Stimulated activated memory B cell treated with anti-CD40 and anti-IgM and Interleukin-4, amounts not matched to agents 10 μg/mL and 1 μg/mL and 100 μg/mL, for 72 hours (primary cell): ENCODE results near the gene ANO2.

ENCODE experiments used
- ATAC-seq: fragments of 150-1000 bp; cut with Tn5 transposase; 2 replicates; pipeline ENCODE4 v1.10.0; 2021
- H3K27ac Mint-ChIP-seq: one replicate; pipeline ENCODE4 v1.8.0; 2022; ENCODE audit warnings: mild to moderate bottlenecking, mixed read lengths
- H3K27me3 Mint-ChIP-seq: one replicate; pipeline ENCODE4 v1.8.0; 2022; ENCODE audit warnings: mixed read lengths
- H3K36me3 Mint-ChIP-seq: one replicate; pipeline ENCODE4 v1.8.0; 2022; ENCODE audit warnings: mixed read lengths
- H3K4me1 Mint-ChIP-seq: one replicate; pipeline ENCODE4 v1.8.0; 2022; ENCODE audit warnings: mixed read lengths
- H3K4me3 Mint-ChIP-seq: one replicate; pipeline ENCODE4 v1.8.0; 2022; ENCODE audit warnings: mild to moderate bottlenecking, moderate library complexity, mixed read lengths
- H3K9me3 Mint-ChIP-seq: one replicate; pipeline ENCODE4 v1.8.0; 2022; ENCODE audit warnings: mixed read lengths

Gene ANO2

DNA sequence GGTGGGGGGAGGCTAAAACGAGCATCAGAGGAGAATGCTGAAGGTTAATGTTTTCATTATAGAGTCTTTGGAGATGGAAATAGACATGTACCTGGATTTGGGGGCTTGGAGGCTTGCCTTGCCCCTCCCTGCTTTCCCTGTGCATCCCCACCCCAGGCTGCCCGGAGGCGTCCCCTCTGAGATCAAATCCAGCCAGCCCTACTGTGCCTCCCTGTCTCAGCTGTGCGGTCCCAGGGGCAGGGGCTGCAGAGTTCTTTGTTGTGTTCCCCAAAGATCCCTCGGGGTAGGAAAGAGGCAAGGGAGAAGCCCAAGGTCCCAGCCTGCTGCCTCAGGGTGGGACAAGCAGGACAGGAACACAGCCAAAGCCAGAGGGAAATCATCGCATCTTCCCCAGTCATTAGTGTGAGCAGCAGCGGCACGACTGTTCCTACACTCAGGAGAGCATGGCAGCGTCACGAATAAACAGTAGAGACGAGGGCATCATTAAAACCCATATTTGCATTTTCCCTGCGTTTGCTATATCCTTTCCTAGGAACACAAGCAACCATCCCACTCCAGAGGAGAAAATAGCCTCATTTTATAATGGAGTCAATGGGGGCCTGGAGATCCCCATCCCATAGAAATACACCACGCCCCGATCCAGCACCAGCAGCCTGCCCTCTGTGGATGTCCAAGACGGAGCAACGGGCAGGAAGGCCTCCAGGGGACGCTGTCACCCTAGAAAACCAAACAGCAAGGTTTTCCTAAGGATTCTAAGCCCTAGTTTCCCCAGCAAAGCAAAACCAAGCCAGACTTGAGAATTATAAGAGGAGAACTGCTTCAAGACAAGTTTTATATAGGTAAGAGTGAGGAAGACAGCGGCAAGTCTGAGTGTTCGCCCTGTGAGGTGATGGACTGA, 32.4 kb downstream of the ANO2 start:
- no peaks in the 10 kb centered on the region for H3K9me3 Mint-ChIP-seq
- peak; percentile 17 for ATAC-seq
- peaks cover 20% of the 10 kb centered on the region for H3K27me3 Mint-ChIP-seq
- no peak overlapping the region for H3K27ac Mint-ChIP-seq
- no peak overlapping the region for H3K4me3 Mint-ChIP-seq
- H3K36me3 Mint-ChIP-seq, result no peaks in the 10 kb centered on the region
- H3K4me1 Mint-ChIP-seq, result no peaks in the 10 kb centered on the region

DNA sequence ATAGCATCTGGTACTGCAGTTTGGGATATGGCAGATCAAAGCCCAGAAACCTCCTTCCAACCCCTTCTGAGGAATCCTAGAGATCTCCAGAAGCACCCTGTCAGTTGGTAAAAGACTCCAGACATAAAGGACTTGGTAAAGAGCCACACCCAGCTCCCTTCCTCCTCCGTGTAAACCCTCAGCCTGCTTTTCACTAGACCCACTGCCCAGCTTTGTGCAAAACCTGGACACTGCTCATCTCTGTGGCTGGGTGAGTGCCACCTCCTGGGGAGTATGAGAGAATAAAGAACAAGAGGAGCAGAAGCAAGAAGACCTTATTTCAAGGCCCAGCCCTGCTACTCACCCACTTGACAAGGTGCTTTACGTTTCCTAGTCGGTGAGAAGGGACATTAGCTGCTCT, 33.0 kb downstream of the ANO2 start:
- Mint-ChIP-seq H3K27me3 (peaks cover 20% of the 10 kb centered on the region), H3K27ac (no peak overlapping the region), H3K36me3 (no peaks in the 10 kb centered on the region), H3K4me3 (no peak overlapping the region), H3K9me3 (no peaks in the 10 kb centered on the region), H3K4me1 (no peaks in the 10 kb centered on the region)
- no peak for ATAC-seq

DNA sequence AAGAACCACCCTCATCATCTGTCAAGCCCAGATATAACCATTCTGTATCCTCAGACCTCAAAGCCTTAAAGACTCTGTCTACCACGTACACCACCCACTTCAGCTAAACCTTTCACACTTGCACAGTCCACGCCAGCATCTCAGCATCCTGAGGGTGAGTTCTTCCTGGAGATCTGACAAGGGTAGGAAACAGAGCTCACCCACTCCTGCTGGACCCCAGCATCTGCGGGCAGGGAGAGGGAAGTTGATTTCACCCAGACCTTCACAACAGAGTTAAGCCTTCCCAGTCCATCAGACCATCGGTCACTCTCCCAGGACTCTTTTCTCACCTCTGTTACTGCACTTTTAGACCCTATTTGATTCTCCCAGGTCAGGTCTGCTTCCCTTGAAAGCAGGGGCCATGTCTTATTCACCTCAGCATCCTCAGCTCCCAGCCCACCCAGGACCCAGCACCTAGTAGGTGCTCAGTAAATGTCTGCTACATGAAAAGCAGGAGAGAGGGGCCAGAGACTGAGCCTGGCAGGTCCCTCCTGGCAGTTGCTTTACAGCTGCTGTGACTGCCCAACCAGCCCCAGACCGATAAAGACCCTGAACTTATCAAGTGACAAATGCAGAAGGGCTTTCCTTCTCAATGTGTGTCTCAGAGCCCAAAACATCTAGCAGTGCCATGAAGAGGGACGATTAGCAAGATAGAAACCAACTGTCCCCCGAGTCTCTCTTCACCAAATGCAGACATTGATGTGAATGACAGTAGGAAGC, 34.1 kb downstream of the ANO2 start:
- Mint-ChIP-seq H3K9me3 (no peaks in the 10 kb centered on the region), H3K36me3 (no peaks in the 10 kb centered on the region), H3K27ac (no peak overlapping the region), H3K4me3 (no peak overlapping the region), H3K4me1 (no peaks in the 10 kb centered on the region), H3K27me3 (peaks cover 20% of the 10 kb centered on the region)
- ATAC-seq, result no peak

- Mint-ChIP-seq H3K4me3 (no peak overlapping the region), H3K27ac (no peak overlapping the region), H3K27me3 (peaks cover 24% of the 10 kb centered on the region), H3K36me3 (no peaks in the 10 kb centered on the region), H3K4me1 (no peaks in the 10 kb centered on the region), H3K9me3 (no peaks in the 10 kb centered on the region)
- no peak for ATAC-seq
Measured at GRCh38 chr12:5909560-5909959, 35.5 kb downstream of the ANO2 start.

- no peaks in the 10 kb centered on the region for H3K4me1 Mint-ChIP-seq
- H3K27ac Mint-ChIP-seq, result no peak overlapping the region
- no peaks in the 10 kb centered on the region for H3K36me3 Mint-ChIP-seq
- no peak overlapping the region for H3K4me3 Mint-ChIP-seq
- H3K27me3 Mint-ChIP-seq, result peaks cover 30% of the 10 kb centered on the region
- H3K9me3 Mint-ChIP-seq, result no peaks in the 10 kb centered on the region
- ATAC-seq, result no peak
Measured at GRCh38 chr12:5908251-5908650, 36.8 kb downstream of the ANO2 start.

GRCh38 chr12:5907807-5908206, 37.3 kb downstream of the ANO2 start:
- no peaks in the 10 kb centered on the region for H3K36me3 Mint-ChIP-seq
- ATAC-seq, result no peak
- H3K4me3 Mint-ChIP-seq, result no peak overlapping the region
- H3K27ac Mint-ChIP-seq, result no peak overlapping the region
- peaks cover 25% of the 10 kb centered on the region for H3K27me3 Mint-ChIP-seq
- H3K9me3 Mint-ChIP-seq, result no peaks in the 10 kb centered on the region
- H3K4me1 Mint-ChIP-seq, result no peaks in the 10 kb centered on the region

GRCh38 chr12:5905757-5906156, 39.3 kb downstream of the ANO2 start:
- Mint-ChIP-seq H3K4me1 (no peaks in the 10 kb centered on the region), H3K27ac (no peak overlapping the region), H3K9me3 (no peaks in the 10 kb centered on the region), H3K4me3 (no peak overlapping the region), H3K36me3 (no peaks in the 10 kb centered on the region), H3K27me3 (peaks cover 37% of the 10 kb centered on the region)
- ATAC-seq, result no peak

- Mint-ChIP-seq H3K4me3 (no peak overlapping the region), H3K27me3 (peaks cover 44% of the 10 kb centered on the region), H3K9me3 (no peaks in the 10 kb centered on the region), H3K27ac (no peak overlapping the region), H3K4me1 (no peaks in the 10 kb centered on the region), H3K36me3 (no peaks in the 10 kb centered on the region)
- ATAC-seq, result no peak
Measured at GRCh38 chr12:5904969-5905368, 40.1 kb downstream of the ANO2 start.

GRCh38 chr12:5904441-5904840, 40.6 kb downstream of the ANO2 start:
- Mint-ChIP-seq H3K36me3 (no peaks in the 10 kb centered on the region), H3K4me1 (no peaks in the 10 kb centered on the region), H3K4me3 (no peak overlapping the region), H3K27ac (no peak overlapping the region), H3K9me3 (no peaks in the 10 kb centered on the region), H3K27me3 (peaks cover 44% of the 10 kb centered on the region)
- no peak for ATAC-seq

GRCh38 chr12:5902736-5903135, 42.3 kb downstream of the ANO2 start:
- Mint-ChIP-seq H3K4me1 (no peaks in the 10 kb centered on the region), H3K27me3 (peaks cover 37% of the 10 kb centered on the region), H3K27ac (no peak overlapping the region), H3K4me3 (no peak overlapping the region), H3K36me3 (no peaks in the 10 kb centered on the region), H3K9me3 (no peaks in the 10 kb centered on the region)
- ATAC-seq, result no peak

GRCh38 chr12:5901416-5901815, 43.6 kb downstream of the ANO2 start:
- no peak overlapping the region for H3K4me3 Mint-ChIP-seq
- peaks cover 42% of the 10 kb centered on the region for H3K27me3 Mint-ChIP-seq
- H3K4me1 Mint-ChIP-seq, result no peaks in the 10 kb centered on the region
- no peak for ATAC-seq
- H3K9me3 Mint-ChIP-seq, result no peaks in the 10 kb centered on the region
- H3K36me3 Mint-ChIP-seq, result no peaks in the 10 kb centered on the region
- no peak overlapping the region for H3K27ac Mint-ChIP-seq

GRCh38 chr12:5900533-5901205, 44.4 kb downstream of the ANO2 start:
- Mint-ChIP-seq H3K27ac (no peak overlapping the region), H3K4me3 (no peak overlapping the region), H3K27me3 (peaks cover 42% of the 10 kb centered on the region), H3K4me1 (no peaks in the 10 kb centered on the region), H3K36me3 (no peaks in the 10 kb centered on the region), H3K9me3 (no peaks in the 10 kb centered on the region)
- ATAC-seq, result no peak

GRCh38 chr12:5900076-5900475, 45.0 kb downstream of the ANO2 start:
- ATAC-seq, result no peak
- Mint-ChIP-seq H3K9me3 (no peaks in the 10 kb centered on the region), H3K4me3 (no peak overlapping the region), H3K4me1 (no peaks in the 10 kb centered on the region), H3K27me3 (peaks cover 48% of the 10 kb centered on the region), H3K27ac (no peak overlapping the region), H3K36me3 (no peaks in the 10 kb centered on the region)

DNA sequence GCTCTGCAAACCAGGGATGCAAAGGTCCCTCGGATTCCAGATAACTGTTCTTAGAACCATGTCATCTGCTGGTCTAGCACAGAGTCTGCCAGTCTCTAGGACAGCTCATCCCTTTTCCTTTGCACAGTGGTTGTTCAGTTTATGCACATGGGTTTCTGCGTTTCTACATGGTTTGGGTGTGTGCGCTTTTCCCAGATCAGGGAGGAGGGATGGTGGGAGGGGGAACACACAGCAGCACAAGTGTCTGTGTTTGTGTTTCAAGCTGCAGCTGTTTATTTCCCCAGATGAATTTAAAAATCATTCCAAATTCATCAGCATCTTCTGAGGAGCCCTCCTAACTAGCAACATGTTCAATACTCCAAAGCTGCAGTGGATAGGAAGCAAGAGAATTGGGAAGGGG, 45.4 kb downstream of the ANO2 start:
- Mint-ChIP-seq H3K4me1 (no peaks in the 10 kb centered on the region), H3K36me3 (no peaks in the 10 kb centered on the region), H3K27ac (no peak overlapping the region), H3K27me3 (peaks cover 49% of the 10 kb centered on the region), H3K4me3 (no peak overlapping the region), H3K9me3 (no peaks in the 10 kb centered on the region)
- ATAC-seq, result no peak

- no peak for ATAC-seq
- no peaks in the 10 kb centered on the region for H3K9me3 Mint-ChIP-seq
- no peak overlapping the region for H3K27ac Mint-ChIP-seq
- no peaks in the 10 kb centered on the region for H3K36me3 Mint-ChIP-seq
- H3K27me3 Mint-ChIP-seq, result peaks cover 46% of the 10 kb centered on the region
- H3K4me1 Mint-ChIP-seq, result no peaks in the 10 kb centered on the region
- no peak overlapping the region for H3K4me3 Mint-ChIP-seq
Measured at GRCh38 chr12:5898874-5899273, 46.2 kb downstream of the ANO2 start.
